Keratinocyte (primary cell): ENCODE results near the gene CHST8. TPM values are rescaled to one million over a fixed set of nuclear protein-coding genes. Genes with fewer than 3 reads are reported as not detected.

ENCODE experiments used
- DNase-seq: peaks from one replicate; pipeline ENCODE4 v3.0.0-alpha.2; 2011; ENCODE audit warnings: low read depth, missing footprints, low spot score
- FAIRE-seq: peaks from 2 replicates; lab custom pipeline; 2011; peaks lifted over from hg19 to GRCh38; lab: Jason Lieb, UNC
- H2AFZ ChIP-seq: 2 replicates; pipeline ENCODE4 v1.6.0; 2012; ENCODE audit warnings: low read length, control low read depth, inconsistent platforms; ENCODE audit not compliant: control insufficient read depth
- H3K27ac ChIP-seq: 2 replicates; pipeline ENCODE4 v1.5.1; 2011; ENCODE audit warnings: low read length; ENCODE audit not compliant: control insufficient read depth, insufficient read depth
- H3K27me3 ChIP-seq: 3 replicates; pipeline ENCODE4 v1.6.0; 2011; ENCODE audit warnings: low read length; ENCODE audit not compliant: control insufficient read depth, insufficient read depth; ENCODE audit errors: extremely low read depth
- H3K36me3 ChIP-seq, 2 experiments: 2 replicates in 1 of 2; 3 replicates in 1 of 2; pipeline ENCODE4 v1.5.1; 2011; ENCODE audit warnings: low read length in 2 of 2, mild to moderate bottlenecking in 1 of 2; ENCODE audit not compliant: control insufficient read depth in 2 of 2, insufficient read depth in 2 of 2; ENCODE audit errors: extremely low read depth in 1 of 2
- H3K4me1 ChIP-seq: 3 replicates; pipeline ENCODE4 v1.5.1; 2011; ENCODE audit warnings: low read length; ENCODE audit not compliant: control insufficient read depth, insufficient read depth; ENCODE audit errors: extremely low read depth
- H3K4me2 ChIP-seq: 3 replicates; pipeline ENCODE4 v1.6.0; 2011; ENCODE audit warnings: low read depth, low read length; ENCODE audit not compliant: control insufficient read depth, insufficient read depth; ENCODE audit errors: extremely low read depth
- H3K4me3 ChIP-seq, 3 experiments: fragments of 200-600 bp in 1 of 3; sonication (generic) in 1 of 3; 2 replicates in 2 of 3; 3 replicates in 1 of 3; pipeline ENCODE4 v1.5.1; 2011 to 2016; ENCODE audit warnings: low read length in 3 of 3, mild to moderate bottlenecking in 3 of 3, control low read depth in 2 of 3, inconsistent platforms in 1 of 3, low read depth in 1 of 3, mixed read lengths in 1 of 3, mixed run types in 1 of 3, moderate library complexity in 1 of 3; ENCODE audit not compliant: control insufficient read depth in 2 of 3, insufficient read depth in 2 of 3; ENCODE audit errors: extremely low read depth in 1 of 3
- H3K79me2 ChIP-seq: 2 replicates; pipeline ENCODE4 v1.6.0; 2012; ENCODE audit warnings: low read length; ENCODE audit not compliant: control insufficient read depth, insufficient read depth
- H3K9ac ChIP-seq: 3 replicates; pipeline ENCODE4 v1.6.0; 2011; ENCODE audit warnings: low read length; ENCODE audit not compliant: control insufficient read depth, insufficient read depth; ENCODE audit errors: extremely low read depth
- H3K9me1 ChIP-seq: 3 replicates; pipeline ENCODE4 v1.6.0; 2011; ENCODE audit warnings: low read length; ENCODE audit not compliant: control insufficient read depth, insufficient read depth; ENCODE audit errors: extremely low read depth
- H3K9me3 ChIP-seq: 2 replicates; pipeline ENCODE4 v1.5.1; 2012; ENCODE audit warnings: low read depth, low read length; ENCODE audit not compliant: control insufficient read depth
- H4K20me1 ChIP-seq: 3 replicates; pipeline ENCODE4 v1.6.0; 2011; ENCODE audit warnings: low read length; ENCODE audit not compliant: control insufficient read depth, insufficient read depth; ENCODE audit errors: extremely low read depth
- EZH2 ChIP-seq: IDR thresholded peaks from one replicate; pipeline ENCODE4 v1.6.1; 2012; ENCODE audit warnings: inconsistent platforms, mild to moderate bottlenecking, low read length, moderate library complexity
- dilution Hi-C: fragments of 300-500 bp; cut with MboI; formaldehyde crosslinking; loops from one replicate; pipeline ENCODE4 v1.7.0; 2020; ENCODE audit warnings: low sequenced_read_pairs; ENCODE audit not compliant: extremely low pct_ligation_motif_present
- polyA plus RNA-seq, 5 experiments: library from polyadenylated mRNA; depleted of rRNA in 3 of 5; stranded (reverse) in 3 of 5; stranded (forward) in 1 of 5; unstranded in 1 of 5; fragments of >200 nt; gene quantifications; 1 replicate in 1 of 5; 2 replicates in 3 of 5; 3 replicates in 1 of 5; pipeline versions ENCODE4 v1.2.1 to v1.2.3, GENCODE V29; 2011 to 2012; ENCODE audit warnings: missing spikeins in 2 of 5, low read depth in 1 of 5, low replicate concordance in 1 of 5
- TF ChIP-seq, protein P1 (sequence below), 3 experiments: IDR thresholded peaks in 1 of 3; conservative IDR thresholded peaks in 1 of 3; optimal IDR thresholded peaks in 1 of 3; 2 replicates in 2 of 3; 3 replicates in 1 of 3; pipeline versions ENCODE3 to v1.5.1; 2011; ENCODE audit warnings: low read length in 3 of 3, mild to moderate bottlenecking in 3 of 3, moderate library complexity in 2 of 3, control low read depth in 1 of 3, inconsistent platforms in 1 of 3; ENCODE audit not compliant: insufficient read depth in 2 of 3; ENCODE audit errors: extremely low read depth in 1 of 3

CHST8 gene
- polyA plus RNA-seq, 1 donor (not counting 4 experiments of a cell fraction or from before 2014, with no cell fraction given) = not detected

DNA sequence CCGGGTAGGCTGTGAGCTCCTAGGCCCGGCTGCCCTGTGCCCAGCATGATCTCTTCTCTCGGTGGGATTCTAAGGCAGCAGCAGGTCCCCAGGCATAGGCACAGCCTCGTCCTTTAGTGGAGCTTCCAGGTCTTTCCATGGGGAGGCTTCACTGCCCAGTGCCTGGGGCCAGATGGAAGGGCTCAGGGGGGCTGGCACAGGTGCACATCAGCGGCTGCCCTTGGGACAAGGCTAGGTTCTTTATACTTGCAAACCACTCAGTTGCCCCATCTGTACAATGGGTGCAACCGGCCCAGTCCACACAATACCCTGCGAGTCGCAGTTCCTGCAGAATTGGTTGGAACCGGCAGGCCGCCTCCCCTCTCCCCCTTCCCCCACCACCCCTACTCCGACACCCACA lies 189.1 kb downstream of the CHST8 start:
- no peak for FAIRE-seq

DNA sequence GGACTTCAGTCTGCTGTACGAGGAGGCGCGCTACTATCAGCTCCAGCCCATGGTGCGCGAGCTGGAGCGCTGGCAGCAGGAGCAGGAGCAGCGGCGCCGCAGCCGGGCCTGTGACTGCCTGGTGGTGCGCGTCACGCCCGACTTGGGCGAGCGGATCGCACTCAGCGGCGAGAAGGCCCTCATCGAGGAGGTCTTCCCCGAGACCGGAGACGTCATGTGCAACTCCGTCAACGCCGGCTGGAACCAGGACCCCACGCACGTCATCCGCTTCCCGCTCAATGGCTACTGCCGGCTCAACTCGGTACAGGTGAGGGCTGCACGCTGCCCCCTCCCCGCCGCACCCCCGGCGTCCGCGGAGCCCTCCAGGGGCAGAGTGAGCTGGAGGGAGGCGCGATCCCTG lies 189.5 kb downstream of the CHST8 start:
- DNase-seq (no peak), FAIRE-seq (no peak)
- H3K9ac ChIP-seq = no peak overlapping the region
- dilution Hi-C loops = no loop called here
- peaks cover 9% of the 10 kb centered on the region for H3K4me1 ChIP-seq
- H3K9me1 ChIP-seq = no peaks in the 10 kb centered on the region
- no peak for TF ChIP-seq EZH2
- TF ChIP-seq, protein P1, sequence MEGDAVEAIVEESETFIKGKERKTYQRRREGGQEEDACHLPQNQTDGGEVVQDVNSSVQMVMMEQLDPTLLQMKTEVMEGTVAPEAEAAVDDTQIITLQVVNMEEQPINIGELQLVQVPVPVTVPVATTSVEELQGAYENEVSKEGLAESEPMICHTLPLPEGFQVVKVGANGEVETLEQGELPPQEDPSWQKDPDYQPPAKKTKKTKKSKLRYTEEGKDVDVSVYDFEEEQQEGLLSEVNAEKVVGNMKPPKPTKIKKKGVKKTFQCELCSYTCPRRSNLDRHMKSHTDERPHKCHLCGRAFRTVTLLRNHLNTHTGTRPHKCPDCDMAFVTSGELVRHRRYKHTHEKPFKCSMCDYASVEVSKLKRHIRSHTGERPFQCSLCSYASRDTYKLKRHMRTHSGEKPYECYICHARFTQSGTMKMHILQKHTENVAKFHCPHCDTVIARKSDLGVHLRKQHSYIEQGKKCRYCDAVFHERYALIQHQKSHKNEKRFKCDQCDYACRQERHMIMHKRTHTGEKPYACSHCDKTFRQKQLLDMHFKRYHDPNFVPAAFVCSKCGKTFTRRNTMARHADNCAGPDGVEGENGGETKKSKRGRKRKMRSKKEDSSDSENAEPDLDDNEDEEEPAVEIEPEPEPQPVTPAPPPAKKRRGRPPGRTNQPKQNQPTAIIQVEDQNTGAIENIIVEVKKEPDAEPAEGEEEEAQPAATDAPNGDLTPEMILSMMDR (optimal IDR thresholded peaks at IDR 0.05 in 1 of 3, IDR thresholded peaks at IDR 0.05 in 1 of 3, conservative IDR thresholded peaks at IDR 0.05 in 1 of 3; ENCODE audit: extremely low read depth in 1 of 3, insufficient read depth in 2 of 3, low read length in 3 of 3) = no peak
- H3K27me3 ChIP-seq = no peaks in the 10 kb centered on the region
- H4K20me1 ChIP-seq = no peaks in the 10 kb centered on the region
- no peak overlapping the region for H3K27ac ChIP-seq
- H3K79me2 ChIP-seq = no peaks in the 10 kb centered on the region
- H3K4me2 ChIP-seq = no peak overlapping the region
- no peak overlapping the region for H2AFZ ChIP-seq
- no peaks in the 10 kb centered on the region for H3K9me3 ChIP-seq
- H3K4me3 ChIP-seq = no peak overlapping the region
- H3K36me3 ChIP-seq = peaks cover 7 to 30% of the 10 kb centered on the region in 2 experiments

More for the DNA sequence above, 189.1 kb downstream of the CHST8 start:
- no peak for TF ChIP-seq EZH2
- TF ChIP-seq, protein P1 (optimal IDR thresholded peaks at IDR 0.05 in 1 of 3, IDR thresholded peaks at IDR 0.05 in 1 of 3, conservative IDR thresholded peaks at IDR 0.05 in 1 of 3; ENCODE audit: extremely low read depth in 1 of 3, insufficient read depth in 2 of 3, low read length in 3 of 3) = no peak
- Histone ChIP-seq H3K27ac (no peak overlapping the region), H3K4me1 (peaks cover 13% of the 10 kb centered on the region), H3K4me2 (no peak overlapping the region), H3K9me3 (no peaks in the 10 kb centered on the region), H3K27me3 (no peaks in the 10 kb centered on the region), H3K4me3 (no peak overlapping the region), H3K79me2 (peaks cover 2% of the 10 kb centered on the region), H4K20me1 (peaks cover 3% of the 10 kb centered on the region), H3K36me3 (peaks cover 7 to 34% of the 10 kb centered on the region in 2 experiments), H3K9me1 (peaks cover 3% of the 10 kb centered on the region), H3K9ac (no peak overlapping the region), H2AFZ (no peak overlapping the region)
- DNase-seq = no peak
- dilution Hi-C loops = no loop called here
